GM13976 (cell line): Measurements from ENCODE around the gene S100A6.

ENCODE experiments used
- DNase-seq: peaks from one replicate; pipeline ENCODE4 v3.0.0; 2012; ENCODE audit warnings: low spot score
- in situ Hi-C: fragments of 300-500 bp; cut with MboI; formaldehyde crosslinking; loops from one replicate; pipeline ENCODE4 v1.12.0; 2022; ENCODE audit warnings: low sequenced_read_pairs, mixed read lengths, inconsistent platforms; ENCODE audit not compliant: unreplicated experiment
- TF ChIP-seq, protein P1 (sequence below): IDR thresholded peaks from 2 replicates; pipeline ENCODE4 v1.5.1; 2012; ENCODE audit warnings: borderline replicate concordance, mild to moderate bottlenecking; ENCODE audit not compliant: insufficient read depth; ENCODE audit errors: extremely low read depth, missing control alignments, control extremely low read depth

The S100A6 gene

DNA sequence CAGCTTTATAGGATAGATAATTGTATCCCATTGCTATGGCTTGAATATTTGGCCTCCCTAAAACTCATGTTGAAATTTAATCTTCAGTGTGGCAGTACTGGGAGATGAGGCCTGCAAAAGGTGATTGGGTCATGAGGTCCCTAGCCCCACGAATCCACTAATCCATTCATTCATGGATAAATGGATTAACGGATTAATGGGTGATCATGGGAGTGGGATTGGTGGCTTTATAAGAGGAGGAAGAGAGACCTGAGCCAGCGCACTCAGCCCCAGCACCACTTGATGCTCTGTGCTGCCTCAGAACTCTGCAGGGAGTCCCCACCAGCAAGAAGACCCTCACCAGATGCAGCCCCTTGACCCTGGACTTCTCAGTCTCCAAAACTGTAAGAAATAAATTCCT lies 32.0 kb downstream of the S100A6 start:
- in situ Hi-C loops, result no loop called here
- no peak for DNase-seq
- TF ChIP-seq, protein P1, sequence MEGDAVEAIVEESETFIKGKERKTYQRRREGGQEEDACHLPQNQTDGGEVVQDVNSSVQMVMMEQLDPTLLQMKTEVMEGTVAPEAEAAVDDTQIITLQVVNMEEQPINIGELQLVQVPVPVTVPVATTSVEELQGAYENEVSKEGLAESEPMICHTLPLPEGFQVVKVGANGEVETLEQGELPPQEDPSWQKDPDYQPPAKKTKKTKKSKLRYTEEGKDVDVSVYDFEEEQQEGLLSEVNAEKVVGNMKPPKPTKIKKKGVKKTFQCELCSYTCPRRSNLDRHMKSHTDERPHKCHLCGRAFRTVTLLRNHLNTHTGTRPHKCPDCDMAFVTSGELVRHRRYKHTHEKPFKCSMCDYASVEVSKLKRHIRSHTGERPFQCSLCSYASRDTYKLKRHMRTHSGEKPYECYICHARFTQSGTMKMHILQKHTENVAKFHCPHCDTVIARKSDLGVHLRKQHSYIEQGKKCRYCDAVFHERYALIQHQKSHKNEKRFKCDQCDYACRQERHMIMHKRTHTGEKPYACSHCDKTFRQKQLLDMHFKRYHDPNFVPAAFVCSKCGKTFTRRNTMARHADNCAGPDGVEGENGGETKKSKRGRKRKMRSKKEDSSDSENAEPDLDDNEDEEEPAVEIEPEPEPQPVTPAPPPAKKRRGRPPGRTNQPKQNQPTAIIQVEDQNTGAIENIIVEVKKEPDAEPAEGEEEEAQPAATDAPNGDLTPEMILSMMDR, result no peak

DNA sequence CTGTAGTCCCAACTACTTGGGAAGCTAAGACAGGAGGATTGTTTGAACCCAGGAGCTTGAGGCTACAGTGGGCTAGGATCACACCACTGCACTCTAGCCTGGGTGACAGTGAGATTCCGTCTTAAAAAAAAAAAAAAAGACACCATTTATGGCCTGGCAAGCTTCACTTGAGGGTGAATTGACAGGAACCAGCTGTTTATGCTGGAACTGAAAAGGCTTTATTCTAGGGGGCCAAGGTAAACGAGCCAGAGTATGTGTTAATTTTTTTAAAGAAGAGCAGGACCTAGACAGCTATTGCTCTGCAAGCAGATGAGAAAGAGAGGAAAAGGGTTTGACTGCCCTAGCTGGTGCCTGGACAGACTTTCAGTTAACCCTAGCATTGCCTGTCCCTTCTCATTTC lies 37.0 kb downstream of the S100A6 start:
- no peak for DNase-seq
- TF ChIP-seq, protein P1, result no peak
- in situ Hi-C loops, result no loop called here

DNA sequence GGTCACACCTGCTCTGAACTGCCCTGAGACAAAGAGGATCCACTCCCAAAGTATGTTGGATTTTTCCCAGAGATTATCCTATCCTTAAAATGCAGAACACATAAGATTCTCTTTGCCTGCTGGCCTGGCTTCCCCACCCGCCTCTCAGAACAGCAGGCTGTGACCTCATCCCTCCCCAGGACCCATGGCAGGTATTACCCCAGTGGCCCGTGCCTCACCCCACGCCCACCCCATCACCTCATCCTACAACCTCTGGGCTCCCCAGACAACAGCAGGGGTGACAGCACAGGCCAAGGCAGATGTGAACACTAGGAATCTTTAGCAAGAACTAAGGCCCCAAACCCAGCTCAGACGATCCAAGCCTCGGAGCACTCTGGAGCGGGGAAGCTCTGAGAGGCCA lies 40.3 kb downstream of the S100A6 start:
- TF ChIP-seq, protein P1, result no peak
- no peak for DNase-seq
- in situ Hi-C loops, result no loop called here

DNA sequence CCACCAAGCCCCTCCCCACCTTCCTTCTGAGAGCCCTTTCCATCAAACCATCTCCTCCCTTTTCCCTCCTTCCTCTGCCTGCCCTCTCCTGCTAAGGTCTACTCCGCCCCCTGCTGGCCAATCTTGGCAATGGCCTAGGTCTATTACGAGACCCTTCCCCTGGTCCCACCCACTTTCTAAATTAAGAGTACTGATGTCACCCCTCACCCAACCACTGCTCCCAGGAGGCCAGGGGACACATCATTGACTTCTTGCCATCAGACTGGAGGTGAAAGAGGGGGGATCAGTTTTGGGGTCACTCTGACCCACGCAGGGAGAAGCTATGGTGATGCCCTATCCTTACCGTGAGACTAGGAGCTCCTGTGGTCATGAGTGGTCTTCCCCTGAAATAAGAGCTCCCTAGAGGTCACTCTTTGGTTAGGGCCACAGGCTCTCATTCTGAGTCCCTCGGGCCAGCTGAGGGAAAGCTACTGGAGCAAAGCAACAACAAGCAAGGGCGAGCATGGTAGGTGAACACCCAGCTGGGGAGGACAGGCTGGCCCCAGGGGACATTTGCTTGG lies 40.7 kb downstream of the S100A6 start:
- in situ Hi-C loops, result no loop called here
- peak; percentile 72 for DNase-seq
- TF ChIP-seq, protein P1, result peak; percentile 81

DNA sequence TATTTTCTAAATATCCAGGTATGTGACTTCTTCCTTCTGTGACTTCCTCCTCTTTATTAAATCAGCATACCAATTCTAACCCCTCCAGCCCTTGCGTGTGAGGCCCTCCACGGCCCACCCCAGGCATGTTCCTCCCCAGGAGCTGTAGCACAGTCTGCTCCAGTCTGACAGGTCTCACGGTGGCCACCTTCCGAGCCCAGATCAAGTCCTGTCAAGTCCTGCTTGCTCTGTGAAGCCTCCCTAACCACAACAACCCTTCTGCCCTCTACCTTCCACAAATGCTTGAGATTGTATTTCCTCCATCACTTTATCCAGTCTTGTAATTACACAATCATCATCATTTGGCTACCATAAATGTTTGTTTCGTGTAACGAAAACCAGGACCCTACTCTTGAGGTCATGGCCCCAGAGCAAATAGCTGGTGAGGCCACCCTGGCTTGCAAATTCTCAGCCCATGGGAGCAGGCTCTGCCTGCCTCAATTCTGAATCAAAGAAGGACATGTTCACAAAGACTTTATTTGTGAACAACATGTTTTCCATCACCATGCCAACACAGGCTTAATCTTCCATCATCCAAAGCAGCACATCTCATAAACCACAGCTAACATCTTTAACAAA lies 42.3 kb downstream of the S100A6 start:
- DNase-seq, result no peak
- TF ChIP-seq, protein P1, result no peak
- in situ Hi-C loops, result no loop called here

DNA sequence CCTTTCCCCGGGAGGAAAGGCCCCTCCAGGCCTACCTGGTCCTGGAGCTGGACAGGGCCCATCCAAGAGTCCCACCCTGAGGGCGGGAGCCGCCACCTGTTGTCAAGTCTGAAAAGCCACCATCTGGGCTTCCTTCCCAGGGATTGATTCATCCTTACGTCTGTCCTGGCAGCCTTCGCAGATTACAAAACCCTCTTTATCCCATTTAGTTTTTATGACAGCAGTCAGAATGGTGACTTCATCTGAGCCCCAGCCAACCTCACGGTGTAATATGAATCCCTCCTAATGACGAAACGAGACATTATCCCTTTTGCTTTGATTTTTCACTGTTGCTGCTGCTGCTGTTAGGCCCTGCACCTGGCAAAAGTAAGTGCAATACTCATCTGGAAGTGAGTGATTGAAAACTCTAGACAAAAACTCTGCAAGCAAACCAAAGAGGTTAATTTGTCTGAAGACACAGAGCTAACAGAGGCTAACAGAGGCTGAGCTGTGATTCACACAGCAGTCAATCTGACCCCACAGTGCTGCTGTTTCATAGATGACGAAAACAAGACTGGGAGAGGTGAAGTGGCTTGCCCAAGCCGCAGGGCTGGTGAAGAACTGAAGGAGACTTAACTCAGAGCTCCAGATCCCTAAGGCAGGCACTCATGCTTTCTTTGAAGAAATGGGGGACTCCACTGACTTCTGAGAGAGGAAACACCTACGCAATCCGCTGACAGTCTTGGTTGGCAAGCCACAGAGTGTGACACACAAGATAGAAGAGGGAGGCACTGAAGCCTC lies 45.3 kb downstream of the S100A6 start:
- no peak for DNase-seq
- in situ Hi-C loops, result no loop called here
- TF ChIP-seq, protein P1, result no peak
